ENCODE results near the gene GRIP2. TPM values are rescaled to one million over a fixed set of nuclear protein-coding genes. Genes with fewer than 3 reads are reported as not detected.

The GRIP2 gene
- not detected for polyA plus RNA-seq (2012; ENCODE audit: low read depth, missing spikeins)

GRCh38 chr3:14539742-14540491 is at the start of gene GRIP2:
Gene GRIP2, minus strand, starts transcription at chr3:14540342. Its CDS starts 34 bp downstream, at chr3:14540308.
- DNase-seq (ENCODE audit: insufficient read length, low spot score) (no peak), FAIRE-seq (no peak)
- TF ChIP-seq POU2F2 (IDR thresholded peaks at IDR 0.05; ENCODE audit: low read depth, low read length), result no peak
- TF ChIP-seq POLR2A (IDR thresholded peaks at IDR 0.05; ENCODE audit: low read depth, low read length), result no peak
- TF ChIP-seq SPI1 (IDR thresholded peaks at IDR 0.05; ENCODE audit: low read depth, low read length), result no peak
- TF ChIP-seq POLR2AphosphoS5 (IDR thresholded peaks at IDR 0.05; ENCODE audit: low read depth, low read length), result no peak
- no peak for TF ChIP-seq PAX5 (IDR thresholded peaks at IDR 0.05; ENCODE audit: insufficient read depth, low read length, severe bottlenecking)
- no peak for TF ChIP-seq TAF1 (IDR thresholded peaks at IDR 0.05; ENCODE audit: low read depth, low read length)

GRCh38 chr3:14588425-14589112 is 48.4 kb upstream of the GRIP2 start:
- no peak for FAIRE-seq
- no peak for DNase-seq (ENCODE audit: insufficient read length, low spot score)
- no peak for TF ChIP-seq PAX5 (IDR thresholded peaks at IDR 0.05; ENCODE audit: insufficient read depth, low read length, severe bottlenecking)
- no peak for TF ChIP-seq POLR2A (IDR thresholded peaks at IDR 0.05; ENCODE audit: low read depth, low read length)
- no peak for TF ChIP-seq POU2F2 (IDR thresholded peaks at IDR 0.05; ENCODE audit: low read depth, low read length)
- no peak for TF ChIP-seq POLR2AphosphoS5 (IDR thresholded peaks at IDR 0.05; ENCODE audit: low read depth, low read length)
- no peak for TF ChIP-seq SPI1 (IDR thresholded peaks at IDR 0.05; ENCODE audit: low read depth, low read length)
- TF ChIP-seq TAF1 (IDR thresholded peaks at IDR 0.05; ENCODE audit: low read depth, low read length), result no peak

GRCh38 chr3:14587740-14588360 is 47.7 kb upstream of the GRIP2 start:
- no peak for DNase-seq (ENCODE audit: insufficient read length, low spot score)
- no peak for FAIRE-seq
- TF ChIP-seq POU2F2 (IDR thresholded peaks at IDR 0.05; ENCODE audit: low read depth, low read length) (no peak), SPI1 (IDR thresholded peaks at IDR 0.05; ENCODE audit: low read depth, low read length) (no peak), PAX5 (IDR thresholded peaks at IDR 0.05; ENCODE audit: insufficient read depth, low read length, severe bottlenecking) (no peak), TAF1 (IDR thresholded peaks at IDR 0.05; ENCODE audit: low read depth, low read length) (no peak), POLR2A (IDR thresholded peaks at IDR 0.05; ENCODE audit: low read depth, low read length) (no peak), POLR2AphosphoS5 (IDR thresholded peaks at IDR 0.05; ENCODE audit: low read depth, low read length) (no peak)

- DNase-seq (ENCODE audit: insufficient read length, low spot score) (no peak), FAIRE-seq (no peak)
- no peak for TF ChIP-seq TAF1 (IDR thresholded peaks at IDR 0.05; ENCODE audit: low read depth, low read length)
- no peak for TF ChIP-seq POLR2A (IDR thresholded peaks at IDR 0.05; ENCODE audit: low read depth, low read length)
- TF ChIP-seq SPI1 (IDR thresholded peaks at IDR 0.05; ENCODE audit: low read depth, low read length), result no peak
- no peak for TF ChIP-seq POU2F2 (IDR thresholded peaks at IDR 0.05; ENCODE audit: low read depth, low read length)
- no peak for TF ChIP-seq POLR2AphosphoS5 (IDR thresholded peaks at IDR 0.05; ENCODE audit: low read depth, low read length)
- no peak for TF ChIP-seq PAX5 (IDR thresholded peaks at IDR 0.05; ENCODE audit: insufficient read depth, low read length, severe bottlenecking)
Observed at GRCh38 chr3:14586611-14587010, 46.5 kb upstream of the GRIP2 start.

- TF ChIP-seq PAX5 (IDR thresholded peaks at IDR 0.05; ENCODE audit: insufficient read depth, low read length, severe bottlenecking), result no peak
- TF ChIP-seq POLR2A (IDR thresholded peaks at IDR 0.05; ENCODE audit: low read depth, low read length), result no peak
- no peak for TF ChIP-seq POLR2AphosphoS5 (IDR thresholded peaks at IDR 0.05; ENCODE audit: low read depth, low read length)
- TF ChIP-seq POU2F2 (IDR thresholded peaks at IDR 0.05; ENCODE audit: low read depth, low read length), result no peak
- TF ChIP-seq SPI1 (IDR thresholded peaks at IDR 0.05; ENCODE audit: low read depth, low read length), result no peak
- no peak for TF ChIP-seq TAF1 (IDR thresholded peaks at IDR 0.05; ENCODE audit: low read depth, low read length)
- DNase-seq (ENCODE audit: insufficient read length, low spot score), result no peak
- no peak for FAIRE-seq
Observed at GRCh38 chr3:14583548-14584091, 43.5 kb upstream of the GRIP2 start.

- TF ChIP-seq POU2F2 (IDR thresholded peaks at IDR 0.05; ENCODE audit: low read depth, low read length) (no peak), POLR2A (IDR thresholded peaks at IDR 0.05; ENCODE audit: low read depth, low read length) (no peak), POLR2AphosphoS5 (IDR thresholded peaks at IDR 0.05; ENCODE audit: low read depth, low read length) (no peak), SPI1 (IDR thresholded peaks at IDR 0.05; ENCODE audit: low read depth, low read length) (no peak), PAX5 (IDR thresholded peaks at IDR 0.05; ENCODE audit: insufficient read depth, low read length, severe bottlenecking) (no peak), TAF1 (IDR thresholded peaks at IDR 0.05; ENCODE audit: low read depth, low read length) (no peak)
- FAIRE-seq (no peak), DNase-seq (ENCODE audit: insufficient read length, low spot score) (no peak)
Observed at GRCh38 chr3:14582045-14582410, 41.9 kb upstream of the GRIP2 start.

GRCh38 chr3:14581334-14582044 is 41.3 kb upstream of the GRIP2 start:
- DNase-seq (ENCODE audit: insufficient read length, low spot score), result no peak
- FAIRE-seq, result no peak
- TF ChIP-seq POLR2A (IDR thresholded peaks at IDR 0.05; ENCODE audit: low read depth, low read length) (no peak), TAF1 (IDR thresholded peaks at IDR 0.05; ENCODE audit: low read depth, low read length) (no peak), SPI1 (IDR thresholded peaks at IDR 0.05; ENCODE audit: low read depth, low read length) (no peak), PAX5 (IDR thresholded peaks at IDR 0.05; ENCODE audit: insufficient read depth, low read length, severe bottlenecking) (no peak), POU2F2 (IDR thresholded peaks at IDR 0.05; ENCODE audit: low read depth, low read length) (no peak), POLR2AphosphoS5 (IDR thresholded peaks at IDR 0.05; ENCODE audit: low read depth, low read length) (no peak)

GRCh38 chr3:14577897-14578296 is 37.8 kb upstream of the GRIP2 start:
- TF ChIP-seq POU2F2 (IDR thresholded peaks at IDR 0.05; ENCODE audit: low read depth, low read length), result no peak
- no peak for TF ChIP-seq POLR2AphosphoS5 (IDR thresholded peaks at IDR 0.05; ENCODE audit: low read depth, low read length)
- TF ChIP-seq SPI1 (IDR thresholded peaks at IDR 0.05; ENCODE audit: low read depth, low read length), result no peak
- TF ChIP-seq TAF1 (IDR thresholded peaks at IDR 0.05; ENCODE audit: low read depth, low read length), result no peak
- no peak for TF ChIP-seq POLR2A (IDR thresholded peaks at IDR 0.05; ENCODE audit: low read depth, low read length)
- no peak for FAIRE-seq
- no peak for DNase-seq (ENCODE audit: insufficient read length, low spot score)
